PFSK-1 (cell line): ENCODE measurements around the gene C5orf15.

Source experiments
- FOXP2 ChIP-seq: optimal IDR thresholded peaks from 2 replicates; pipeline ENCODE3; 2011; ENCODE audit warnings: borderline replicate concordance, control low read depth, inconsistent platforms; ENCODE audit not compliant: insufficient read depth; ENCODE audit errors: extremely low read length, extremely low read depth
- POLR2AphosphoS5 ChIP-seq: IDR thresholded peaks from 2 replicates; pipeline ENCODE4 v1.6.1; 2012; ENCODE audit warnings: low read depth, mild to moderate bottlenecking, control low read depth, low read length, moderate library complexity
- REST ChIP-seq, 2 experiments: IDR thresholded peaks; 2 replicates each; pipeline versions ENCODE4 v1.6.1 to v1.8.0; 2011 to 2012; ENCODE audit warnings: low read depth in 2 of 2, low read length in 2 of 2, control low read depth in 1 of 2, inconsistent platforms in 1 of 2, mild to moderate bottlenecking in 1 of 2, moderate library complexity in 1 of 2; ENCODE audit not compliant: insufficient read depth in 1 of 2
- SIN3A ChIP-seq: IDR thresholded peaks from 2 replicates; pipeline ENCODE4 v1.6.1; 2012; ENCODE audit warnings: mild to moderate bottlenecking, low read length, moderate library complexity, borderline replicate concordance; ENCODE audit not compliant: insufficient read depth
- TAF1 ChIP-seq: IDR thresholded peaks from 2 replicates; pipeline ENCODE4 v1.6.1; 2012; ENCODE audit warnings: low read length, control low read depth, borderline replicate concordance; ENCODE audit not compliant: insufficient read depth

GRCh38 chr5:133935667-133935940 is 32.8 kb downstream of the C5orf15 start:
- no peak for TF ChIP-seq SIN3A
- no peak for TF ChIP-seq REST (IDR thresholded peaks at IDR 0.05; ENCODE audit: insufficient read depth in 1 of 2, low read depth in 2 of 2, low read length in 2 of 2)
- TF ChIP-seq POLR2AphosphoS5, result no peak
- no peak for TF ChIP-seq TAF1
- TF ChIP-seq FOXP2, result no peak
